Measurements from ENCODE around the gene ZBTB7C. TPM values are rescaled to one million over a fixed set of nuclear protein-coding genes. Genes with fewer than 3 reads are reported as not detected.

ZBTB7C gene
- total and polyA plus RNA-seq, 9 of the 15 experiments (the other 6 are each of a cell fraction or from before 2014, with no cell fraction given) = not detected

DNA sequence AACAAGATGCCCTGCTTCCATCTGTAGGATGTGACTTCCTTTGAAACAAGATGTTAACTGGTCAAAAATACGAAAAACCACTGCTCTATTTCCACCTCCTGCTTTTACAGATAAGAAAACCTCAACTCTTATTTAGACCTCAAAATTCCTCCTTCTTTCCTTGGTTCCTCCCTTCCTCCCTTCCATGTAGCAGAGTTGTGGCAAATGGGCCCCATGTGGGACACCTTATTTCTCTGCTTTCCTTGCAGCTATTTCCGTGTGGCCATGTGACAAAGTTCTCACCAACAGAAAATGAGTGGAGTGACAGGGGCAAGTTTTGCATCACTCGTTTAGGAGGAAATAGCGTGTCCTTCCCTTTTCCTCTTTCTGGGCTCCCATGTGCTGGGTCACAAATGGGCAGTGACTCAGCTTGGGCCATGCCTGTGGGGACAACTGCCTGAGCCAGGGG, 409.4 kb downstream of the ZBTB7C start:
- intact Hi-C loops (cut with micrococcal nuclease) = loop anchor here (5.0 kb wide), 1 partner anchor 68 kb away; the partner anchor contains the start of gene SMAD2
- DNase-seq (ENCODE audit: extremely low read depth in 1 of 4, low spot score in 3 of 4) = peak in 2 of 4 experiments; percentile 10 to 41
- WGBS (ENCODE audit: insufficient coverage, low coverage, missing lambda C conversion rate) = 0% methylated on average over 4 of the region's 4 CpGs
- FAIRE-seq = peak; percentile 60
- Histone ChIP-seq H3K4me2 (ENCODE audit: insufficient read depth, low read length) (no peak overlapping the region; the same call in 1 of the 2 replicates), H3K9me1 (ENCODE audit: control insufficient read depth, insufficient read depth, low read length) (no peaks in the 10 kb centered on the region), H3K9ac (ENCODE audit: insufficient read depth in 1 of 2, low read depth in 2 of 2, low read length in 2 of 2) (no peak overlapping the region), H3K79me2 (ENCODE audit: control insufficient read depth, insufficient read depth, low read length) (no peaks in the 10 kb centered on the region), H3K4me1 (replicated peaks in 1 of 2; ENCODE audit: control insufficient read depth in 2 of 2, insufficient read depth in 2 of 2, low read length in 2 of 2) (peaks cover 0 to 6% of the 10 kb centered on the region in 2 experiments; a peak in 4 of 5 replicates), H2AFZ (ENCODE audit: low read depth, low read length) (peak overlapping the region; percentile 56), H3K9me3 (replicated peaks; ENCODE audit: control insufficient read depth, insufficient read depth, low read depth, low read length) (peaks cover 3% of the 10 kb centered on the region; the same call in 1 of the 2 replicates), H3K27ac (ENCODE audit: extremely low read depth, low read depth, low read length) (peak overlapping the region; percentile 50), H3K27me3 (ENCODE audit: control insufficient read depth in 2 of 2, insufficient read depth in 2 of 2, low read length in 2 of 2) (no peaks in the 10 kb centered on the region), H3K4me3 (no peak overlapping the region), H3K36me3 (ENCODE audit: control insufficient read depth, insufficient read depth, low read length) (no peaks in the 10 kb centered on the region), H4K20me1 (replicated peaks; ENCODE audit: control insufficient read depth, insufficient read depth, low read length) (no peaks in the 10 kb centered on the region)
- in situ Hi-C loops (cut with MboI) = no loop called here
- CTCF ChIA-PET (ENCODE audit: low intra/inter-chr PET ratio) = no interaction called here
- POLR2A ChIA-PET = no interaction called here
- BruUV-seq (replicated peaks) = no TSS peak
- no peak; the same call in 2 of the 3 replicates for ATAC-seq
- TF ChIP-seq HDAC1 (IDR thresholded peaks at IDR 0.05) (0 out of 4 replicates have a peak, but pooled peaks of 1 of the 2 experiments have one; percentile 33), NCOA6 (IDR thresholded peaks at IDR 0.05) (no peak), FOXA3 (CRISPR knock-in tag; conservative IDR thresholded peaks at IDR 0.05 in 1 of 2, IDR thresholded peaks at IDR 0.05 in 1 of 2) (no peak), CBX1 (IDR thresholded peaks at IDR 0.05; ENCODE audit: low read depth) (0 out of 2 replicates have a peak, but pooled peaks have one; percentile 25), CCNT2 (IDR thresholded peaks at IDR 0.05; ENCODE audit: borderline replicate concordance, extremely low read depth, insufficient read length, low read depth, low read length) (no peak), SMARCC2 (IDR thresholded peaks at IDR 0.05; ENCODE audit: low read depth) (no peak), NCOR1 (IDR thresholded peaks at IDR 0.05) (0 out of 2 replicates have a peak, but pooled peaks have one; percentile 12), JUN (IDR thresholded peaks at IDR 0.05; ENCODE audit: borderline replicate concordance, low read depth, low read length) (no peak), JUN (CRISPR knock-in tag; IDR thresholded peaks at IDR 0.05; ENCODE audit: borderline replicate concordance) (no peak), NR2C1 (IDR thresholded peaks at IDR 0.05) (no peak), NR2C1 (tag; IDR thresholded peaks at IDR 0.05) (no peak), ZNF584 (CRISPR knock-in tag; IDR thresholded peaks at IDR 0.05; ENCODE audit: low read depth) (no peak), SETDB1 (IDR thresholded peaks at IDR 0.05; ENCODE audit: low read length) (no peak), HDAC6 (IDR thresholded peaks at IDR 0.05; ENCODE audit: low read depth, low read length) (no peak), MED1 (CRISPR knock-in tag; IDR thresholded peaks at IDR 0.05; ENCODE audit: borderline replicate concordance) (no peak)
- TF ChIP-seq, protein P1, sequence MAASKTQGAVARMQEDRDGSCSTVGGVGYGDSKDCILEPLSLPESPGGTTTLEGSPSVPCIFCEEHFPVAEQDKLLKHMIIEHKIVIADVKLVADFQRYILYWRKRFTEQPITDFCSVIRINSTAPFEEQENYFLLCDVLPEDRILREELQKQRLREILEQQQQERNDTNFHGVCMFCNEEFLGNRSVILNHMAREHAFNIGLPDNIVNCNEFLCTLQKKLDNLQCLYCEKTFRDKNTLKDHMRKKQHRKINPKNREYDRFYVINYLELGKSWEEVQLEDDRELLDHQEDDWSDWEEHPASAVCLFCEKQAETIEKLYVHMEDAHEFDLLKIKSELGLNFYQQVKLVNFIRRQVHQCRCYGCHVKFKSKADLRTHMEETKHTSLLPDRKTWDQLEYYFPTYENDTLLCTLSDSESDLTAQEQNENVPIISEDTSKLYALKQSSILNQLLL (CRISPR knock-in tag; IDR thresholded peaks at IDR 0.05; ENCODE audit: borderline replicate concordance) = no peak
- TF ChIP-seq, protein P2, sequence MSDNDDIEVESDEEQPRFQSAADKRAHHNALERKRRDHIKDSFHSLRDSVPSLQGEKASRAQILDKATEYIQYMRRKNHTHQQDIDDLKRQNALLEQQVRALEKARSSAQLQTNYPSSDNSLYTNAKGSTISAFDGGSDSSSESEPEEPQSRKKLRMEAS (CRISPR knock-in tag; IDR thresholded peaks at IDR 0.05) = peak; percentile 78
- TF ChIP-seq, protein P3, sequence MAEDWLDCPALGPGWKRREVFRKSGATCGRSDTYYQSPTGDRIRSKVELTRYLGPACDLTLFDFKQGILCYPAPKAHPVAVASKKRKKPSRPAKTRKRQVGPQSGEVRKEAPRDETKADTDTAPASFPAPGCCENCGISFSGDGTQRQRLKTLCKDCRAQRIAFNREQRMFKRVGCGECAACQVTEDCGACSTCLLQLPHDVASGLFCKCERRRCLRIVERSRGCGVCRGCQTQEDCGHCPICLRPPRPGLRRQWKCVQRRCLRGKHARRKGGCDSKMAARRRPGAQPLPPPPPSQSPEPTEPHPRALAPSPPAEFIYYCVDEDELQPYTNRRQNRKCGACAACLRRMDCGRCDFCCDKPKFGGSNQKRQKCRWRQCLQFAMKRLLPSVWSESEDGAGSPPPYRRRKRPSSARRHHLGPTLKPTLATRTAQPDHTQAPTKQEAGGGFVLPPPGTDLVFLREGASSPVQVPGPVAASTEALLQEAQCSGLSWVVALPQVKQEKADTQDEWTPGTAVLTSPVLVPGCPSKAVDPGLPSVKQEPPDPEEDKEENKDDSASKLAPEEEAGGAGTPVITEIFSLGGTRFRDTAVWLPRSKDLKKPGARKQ (CRISPR knock-in tag; IDR thresholded peaks at IDR 0.05) = no peak
- TF ChIP-seq, protein P4, sequence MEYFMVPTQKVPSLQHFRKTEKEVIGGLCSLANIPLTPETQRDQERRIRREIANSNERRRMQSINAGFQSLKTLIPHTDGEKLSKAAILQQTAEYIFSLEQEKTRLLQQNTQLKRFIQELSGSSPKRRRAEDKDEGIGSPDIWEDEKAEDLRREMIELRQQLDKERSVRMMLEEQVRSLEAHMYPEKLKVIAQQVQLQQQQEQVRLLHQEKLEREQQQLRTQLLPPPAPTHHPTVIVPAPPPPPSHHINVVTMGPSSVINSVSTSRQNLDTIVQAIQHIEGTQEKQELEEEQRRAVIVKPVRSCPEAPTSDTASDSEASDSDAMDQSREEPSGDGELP (CRISPR knock-in tag; IDR thresholded peaks at IDR 0.05; ENCODE audit: borderline replicate concordance) = 0 out of 2 replicates have a peak, but pooled peaks have one; percentile 11

Data from K562 (cell line).